IPS-20b (cell line): ENCODE data around the gene USP7.
"Not testable (repeated sequence)": the region's sequence is repeated elsewhere in the genome, so short reads cannot be mapped to it uniquely, and the experiment has no call there.

Experiments used
- H3K27ac ChIP-seq: one replicate; pipeline ENCODE4 v1.5.1; 2013; ENCODE audit warnings: low read length
- H3K27me3 ChIP-seq: 2 replicates; pipeline ENCODE4 v1.6.1; 2013; ENCODE audit warnings: mild to moderate bottlenecking, low read length, inconsistent platforms; ENCODE audit not compliant: insufficient read depth
- H3K36me3 ChIP-seq: 2 replicates; pipeline ENCODE4 v1.6.1; 2013; ENCODE audit warnings: low read depth, mild to moderate bottlenecking, inconsistent platforms, low read length, moderate library complexity; ENCODE audit not compliant: insufficient read depth
- H3K4me1 ChIP-seq: 2 replicates; pipeline ENCODE4 v1.6.1; 2013; ENCODE audit warnings: mild to moderate bottlenecking, control low read depth, inconsistent platforms, low read length, moderate library complexity; ENCODE audit not compliant: insufficient read depth
- H3K4me3 ChIP-seq: 2 replicates; pipeline ENCODE4 v1.5.1; 2013; ENCODE audit warnings: mild to moderate bottlenecking, low read length, inconsistent platforms
- H3K9ac ChIP-seq: 2 replicates; pipeline ENCODE4 v1.6.1; 2013; ENCODE audit warnings: low read depth, mild to moderate bottlenecking, inconsistent platforms, low read length, moderate library complexity
- H3K9me3 ChIP-seq: 2 replicates; pipeline ENCODE4 v1.6.1; 2013; ENCODE audit warnings: mild to moderate bottlenecking, low read depth, low read length, inconsistent platforms; ENCODE audit not compliant: insufficient read depth

USP7 gene

DNA sequence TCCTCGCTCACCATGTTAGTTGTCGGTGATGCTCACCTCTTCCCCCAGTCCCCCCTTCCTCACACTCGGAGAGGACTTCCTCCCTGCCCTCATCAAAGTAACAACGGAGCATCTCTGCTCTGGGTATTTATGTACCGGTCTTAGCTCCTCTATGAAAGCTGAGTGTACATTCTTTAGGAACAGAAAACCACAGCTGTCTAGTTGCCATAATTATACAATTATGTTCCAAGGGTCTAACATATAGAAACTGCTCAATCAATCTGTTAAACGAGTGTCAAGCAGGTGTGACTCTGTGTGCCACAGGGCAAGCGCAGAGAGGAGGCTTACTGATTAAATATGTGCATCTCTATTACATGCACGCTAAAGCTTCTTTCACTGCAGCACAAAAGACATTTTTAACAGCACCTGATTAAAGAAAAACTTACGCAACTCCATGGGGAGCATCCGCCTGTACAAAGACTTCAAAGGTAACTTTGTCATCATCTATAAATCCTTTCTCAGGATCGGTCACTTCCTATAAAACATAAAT, 43.7 kb downstream of the USP7 start:
- Histone ChIP-seq H3K9me3 (no peaks in the 10 kb centered on the region), H3K27ac (no peak overlapping the region), H3K4me1 (no peaks in the 10 kb centered on the region), H3K4me3 (no peak overlapping the region), H3K9ac (no peak overlapping the region), H3K36me3 (peaks cover 96% of the 10 kb centered on the region), H3K27me3 (no peaks in the 10 kb centered on the region)

DNA sequence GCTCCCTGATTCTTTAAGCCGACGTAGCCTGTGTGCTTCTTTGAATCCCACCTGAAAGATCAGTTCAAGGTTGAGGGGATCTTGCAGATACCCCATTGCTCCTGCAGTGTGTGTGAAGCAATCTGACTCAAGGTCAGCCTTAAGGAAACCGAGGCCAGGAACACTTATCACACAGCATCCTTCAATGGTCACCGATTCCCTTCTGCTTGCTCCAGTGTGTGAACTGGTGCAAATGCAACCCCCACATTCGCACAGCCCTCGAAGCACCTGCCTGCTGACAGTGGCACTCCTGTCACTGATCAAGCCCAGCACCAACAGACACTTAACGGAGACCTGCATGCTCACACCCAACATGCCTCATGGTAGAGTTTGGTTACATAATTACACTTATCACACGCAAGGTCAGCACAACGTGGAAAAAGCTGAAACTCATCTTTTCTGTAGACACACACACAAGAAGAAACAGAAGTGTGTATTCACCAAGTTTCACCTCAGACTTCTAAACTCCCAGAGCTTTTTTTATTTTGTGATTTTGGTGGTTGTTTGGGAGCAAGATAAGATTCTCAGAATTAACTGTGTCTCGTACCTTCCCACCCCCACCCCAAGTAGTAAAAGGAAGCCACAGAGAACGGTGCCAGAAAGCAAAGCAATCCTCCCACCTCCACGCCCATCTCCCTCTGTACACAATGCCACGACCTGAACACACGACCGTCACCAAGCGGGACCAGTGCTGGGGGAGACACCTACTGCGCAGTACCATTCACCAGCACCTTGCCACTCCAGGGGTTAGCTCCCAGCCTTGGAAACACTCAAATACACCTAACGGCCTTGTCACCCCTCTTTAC, 44.4 kb downstream of the USP7 start:
- Histone ChIP-seq H3K9ac (no peak overlapping the region), H3K4me1 (no peaks in the 10 kb centered on the region), H3K27me3 (no peaks in the 10 kb centered on the region), H3K9me3 (no peaks in the 10 kb centered on the region), H3K36me3 (peaks cover 96% of the 10 kb centered on the region), H3K27ac (no peak overlapping the region), H3K4me3 (no peak overlapping the region)

GRCh38 chr16:8917336-8917735, 46.4 kb downstream of the USP7 start:
- not testable (repeated sequence) for H3K4me3 ChIP-seq, H3K27ac ChIP-seq, H3K9ac ChIP-seq, H3K9me3 ChIP-seq, H3K4me1 ChIP-seq, H3K27me3 ChIP-seq
- peaks cover 96% of the 10 kb centered on the region for H3K36me3 ChIP-seq

DNA sequence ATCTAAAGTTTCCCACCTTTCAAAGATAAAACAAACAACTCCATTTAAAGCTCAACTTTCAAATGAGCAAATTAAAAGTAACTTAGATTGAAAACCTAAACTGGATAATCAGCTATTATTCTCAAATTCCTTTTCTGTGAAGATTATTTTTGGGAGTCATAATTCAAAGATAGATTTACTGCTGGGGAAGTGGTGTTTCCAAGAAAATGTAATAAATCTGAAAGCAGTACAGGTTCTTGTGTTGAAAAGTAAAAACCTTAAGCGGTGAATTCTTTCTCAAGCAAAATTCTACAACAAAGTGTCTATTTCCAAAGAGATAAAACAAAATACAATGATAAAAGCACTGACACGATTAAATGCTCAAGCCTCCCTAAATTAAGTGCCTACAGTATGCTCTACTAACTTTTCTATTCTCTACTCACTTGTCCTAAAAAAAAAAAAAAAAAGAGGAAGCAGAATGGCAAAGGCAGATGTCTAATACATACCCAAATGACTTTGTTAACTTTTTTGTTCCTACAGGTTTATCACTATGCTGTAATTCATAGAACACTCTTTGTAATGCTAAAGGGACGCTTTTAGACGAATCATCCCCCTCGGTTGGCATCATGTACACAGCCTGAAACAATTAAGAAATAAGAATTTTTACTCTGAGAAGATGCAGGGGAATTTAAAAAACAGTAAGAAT, 47.0 kb downstream of the USP7 start:
- Histone ChIP-seq H3K9me3 (no peaks in the 10 kb centered on the region), H3K4me3 (no peak overlapping the region), H3K27me3 (no peaks in the 10 kb centered on the region), H3K9ac (no peak overlapping the region), H3K36me3 (peaks cover 96% of the 10 kb centered on the region), H3K4me1 (no peaks in the 10 kb centered on the region), H3K27ac (no peak overlapping the region)

- no peak overlapping the region for H3K9ac ChIP-seq
- H3K4me1 ChIP-seq = no peaks in the 10 kb centered on the region
- no peak overlapping the region for H3K27ac ChIP-seq
- peaks cover 96% of the 10 kb centered on the region for H3K36me3 ChIP-seq
- H3K9me3 ChIP-seq = no peaks in the 10 kb centered on the region
- no peak overlapping the region for H3K4me3 ChIP-seq
- H3K27me3 ChIP-seq = no peaks in the 10 kb centered on the region
Observed at GRCh38 chr16:8915722-8916301, 47.9 kb downstream of the USP7 start.

GRCh38 chr16:8914098-8914497, 49.6 kb downstream of the USP7 start:
- no peak overlapping the region for H3K27ac ChIP-seq
- H3K9me3 ChIP-seq = no peaks in the 10 kb centered on the region
- peaks cover 95% of the 10 kb centered on the region for H3K36me3 ChIP-seq

DNA sequence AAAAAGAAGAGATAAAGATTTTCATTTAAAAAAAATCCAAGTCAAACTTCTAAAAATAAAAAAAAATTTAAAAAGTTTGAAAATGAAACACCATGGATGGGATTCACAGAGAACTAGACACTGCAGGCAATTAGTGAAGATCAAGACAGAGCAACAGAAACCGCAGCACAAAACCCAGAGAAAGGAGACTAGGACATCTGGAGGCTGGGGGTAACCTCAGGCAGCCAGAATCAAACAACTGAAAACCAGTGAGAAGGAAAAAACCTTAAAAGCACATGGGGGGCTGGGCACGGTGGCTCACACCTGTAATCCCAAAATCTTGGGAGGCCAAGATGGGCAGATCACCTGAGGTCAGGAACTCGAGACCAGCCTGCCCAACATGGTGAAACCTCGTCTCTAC, 50.9 kb downstream of the USP7 start:
- Histone ChIP-seq H3K9ac (no peak overlapping the region), H3K27me3 (no peaks in the 10 kb centered on the region), H3K4me1 (no peaks in the 10 kb centered on the region; the same call in 1 of the 2 replicates), H3K36me3 (peaks cover 95% of the 10 kb centered on the region), H3K27ac (no peak overlapping the region), H3K9me3 (no peaks in the 10 kb centered on the region), H3K4me3 (no peak overlapping the region)

More at GRCh38 chr16:8914098-8914497, 49.6 kb downstream of the USP7 start:
- H3K27me3 ChIP-seq = no peaks in the 10 kb centered on the region
- no peak overlapping the region for H3K9ac ChIP-seq
- H3K4me1 ChIP-seq = no peaks in the 10 kb centered on the region; the same call in 1 of the 2 replicates
- H3K4me3 ChIP-seq = no peak overlapping the region

DNA sequence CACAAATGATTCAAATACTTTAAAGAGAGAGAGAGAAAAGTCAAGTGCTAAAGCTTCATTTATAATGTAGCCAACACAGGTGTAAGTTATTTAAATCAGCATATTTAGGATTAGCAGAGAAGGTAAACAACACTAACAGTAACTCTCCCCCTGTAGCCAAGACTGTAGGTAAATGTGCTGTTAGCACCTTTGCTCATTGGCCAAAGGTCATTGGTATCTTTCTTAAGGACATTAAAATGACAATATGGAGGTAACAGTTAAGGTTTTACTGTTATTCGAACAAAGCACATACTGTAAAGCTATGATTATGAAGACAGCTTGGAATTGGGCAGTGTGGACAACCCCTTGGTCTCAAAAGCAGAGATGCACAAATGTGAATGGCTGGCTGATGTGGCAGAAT, 52.9 kb downstream of the USP7 start:
- Histone ChIP-seq H3K27me3 (no peaks in the 10 kb centered on the region), H3K36me3 (peaks cover 95% of the 10 kb centered on the region), H3K4me1 (no peaks in the 10 kb centered on the region; the same call in 1 of the 2 replicates), H3K27ac (no peak overlapping the region), H3K4me3 (no peak overlapping the region), H3K9me3 (no peaks in the 10 kb centered on the region), H3K9ac (no peak overlapping the region)

DNA sequence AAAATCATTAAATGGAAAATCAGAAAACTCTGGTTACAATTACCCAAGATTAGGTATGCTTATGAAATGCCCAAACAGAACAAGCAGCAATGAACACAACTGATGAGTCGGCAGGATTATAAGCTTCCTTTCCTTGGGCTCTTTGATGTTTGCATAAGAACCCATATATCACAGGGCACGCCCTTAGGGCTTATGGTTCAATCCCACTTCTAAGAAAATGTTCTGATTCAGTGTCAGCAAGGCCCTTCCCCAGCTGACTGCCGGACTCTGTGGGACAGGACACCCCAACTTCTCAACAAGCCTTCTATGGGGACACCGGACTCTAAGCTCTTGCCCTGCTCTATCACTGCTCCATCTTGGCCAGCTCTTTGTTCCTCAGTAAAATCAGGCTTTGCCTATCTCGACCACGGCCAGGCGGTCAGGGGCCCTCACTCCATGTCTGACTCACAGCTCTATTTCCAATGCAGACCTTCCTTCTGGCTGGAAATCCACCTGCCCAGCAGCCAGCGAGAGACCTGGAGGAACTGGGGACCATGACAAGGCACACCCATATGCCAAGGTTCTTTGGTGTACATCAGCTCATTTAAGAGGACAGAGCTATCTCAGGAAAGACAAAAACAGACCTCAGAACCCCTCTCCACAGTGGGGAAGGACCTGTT, 54.8 kb downstream of the USP7 start:
- Histone ChIP-seq H3K4me1 (no peaks in the 10 kb centered on the region; the same call in 1 of the 2 replicates), H3K36me3 (peaks cover 93% of the 10 kb centered on the region), H3K4me3 (no peak overlapping the region), H3K9me3 (no peaks in the 10 kb centered on the region), H3K9ac (no peak overlapping the region), H3K27ac (no peak overlapping the region), H3K27me3 (no peaks in the 10 kb centered on the region)

GRCh38 chr16:8907096-8907495, 56.6 kb downstream of the USP7 start:
- Histone ChIP-seq H3K4me3 (no peak overlapping the region), H3K4me1 (no peaks in the 10 kb centered on the region; the same call in 1 of the 2 replicates), H3K27ac (no peak overlapping the region), H3K9me3 (no peaks in the 10 kb centered on the region), H3K9ac (no peak overlapping the region), H3K27me3 (no peaks in the 10 kb centered on the region), H3K36me3 (peaks cover 97% of the 10 kb centered on the region)

- H3K27me3 ChIP-seq = no peaks in the 10 kb centered on the region
- no peak overlapping the region for H3K9ac ChIP-seq
- H3K36me3 ChIP-seq = peaks cover 97% of the 10 kb centered on the region
- H3K9me3 ChIP-seq = no peaks in the 10 kb centered on the region
- H3K4me3 ChIP-seq = no peak overlapping the region
- no peaks in the 10 kb centered on the region; the same call in 1 of the 2 replicates for H3K4me1 ChIP-seq
- H3K27ac ChIP-seq = no peak overlapping the region
Observed at GRCh38 chr16:8905795-8906591, 57.7 kb downstream of the USP7 start.
